Right hindlimb (tissue), 1 donor: Measurements from ENCODE around the gene CELA1.

ENCODE experiments used
- DNase-seq: peaks from one replicate; pipeline ENCODE4 v3.0.0-alpha.2; 2018

The CELA1 gene

GRCh38 chr12:51346581-51346980 lies at the start of gene CELA1:
Gene CELA1, minus strand, starts transcription at chr12:51346679. Its CDS starts 41 bp downstream, at chr12:51346638.
- no peak for DNase-seq

DNA sequence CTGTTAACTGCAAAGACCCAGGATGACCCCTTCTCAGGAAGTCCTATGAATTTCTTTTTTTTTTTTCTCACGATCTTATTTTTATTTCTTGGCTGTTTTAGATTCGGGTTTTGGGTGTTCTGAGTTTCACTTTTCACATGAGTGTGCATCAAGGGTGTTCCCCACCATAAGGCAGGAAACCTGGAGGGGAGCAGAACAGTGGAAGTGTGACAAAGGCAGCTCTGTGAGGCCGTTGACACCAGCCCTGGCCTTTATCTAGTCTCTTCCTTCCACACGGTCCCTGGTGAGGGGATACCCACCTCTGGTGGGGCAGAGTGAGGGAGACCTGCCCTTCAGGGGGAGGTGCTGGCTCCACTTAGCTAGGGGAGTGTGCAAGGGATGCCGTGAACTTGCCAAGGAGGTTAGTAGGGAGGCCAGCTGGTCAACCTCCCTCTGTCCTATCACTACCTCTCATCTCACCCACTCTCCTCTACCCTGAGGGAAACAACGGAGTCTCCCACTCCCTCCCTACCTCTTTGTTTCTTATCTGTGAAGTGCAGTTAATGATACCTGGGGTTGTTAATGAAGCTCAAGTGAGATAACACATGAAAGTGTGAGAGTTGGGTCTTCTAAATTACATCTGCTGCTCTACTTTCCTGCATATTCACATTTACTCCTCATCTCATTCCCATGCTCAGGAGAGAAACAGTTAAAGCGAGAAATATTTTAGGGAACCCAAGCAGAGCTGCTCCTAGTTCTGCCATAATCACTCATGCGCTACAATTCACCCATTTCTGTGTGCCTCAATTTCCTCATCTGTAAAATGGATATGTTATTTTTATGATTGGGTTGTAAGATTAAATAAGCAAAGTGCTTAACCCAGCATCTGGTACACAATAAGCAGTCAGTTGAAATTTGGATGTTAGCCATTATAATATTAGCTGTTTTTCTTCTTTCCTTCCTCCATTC lies 49.1 kb upstream of the CELA1 start:
- no peak for DNase-seq

GRCh38 chr12:51393676-51394545 lies 47.4 kb upstream of the CELA1 start:
- no peak for DNase-seq

- no peak for DNase-seq
Observed at GRCh38 chr12:51392556-51393237, 46.2 kb upstream of the CELA1 start.

DNA sequence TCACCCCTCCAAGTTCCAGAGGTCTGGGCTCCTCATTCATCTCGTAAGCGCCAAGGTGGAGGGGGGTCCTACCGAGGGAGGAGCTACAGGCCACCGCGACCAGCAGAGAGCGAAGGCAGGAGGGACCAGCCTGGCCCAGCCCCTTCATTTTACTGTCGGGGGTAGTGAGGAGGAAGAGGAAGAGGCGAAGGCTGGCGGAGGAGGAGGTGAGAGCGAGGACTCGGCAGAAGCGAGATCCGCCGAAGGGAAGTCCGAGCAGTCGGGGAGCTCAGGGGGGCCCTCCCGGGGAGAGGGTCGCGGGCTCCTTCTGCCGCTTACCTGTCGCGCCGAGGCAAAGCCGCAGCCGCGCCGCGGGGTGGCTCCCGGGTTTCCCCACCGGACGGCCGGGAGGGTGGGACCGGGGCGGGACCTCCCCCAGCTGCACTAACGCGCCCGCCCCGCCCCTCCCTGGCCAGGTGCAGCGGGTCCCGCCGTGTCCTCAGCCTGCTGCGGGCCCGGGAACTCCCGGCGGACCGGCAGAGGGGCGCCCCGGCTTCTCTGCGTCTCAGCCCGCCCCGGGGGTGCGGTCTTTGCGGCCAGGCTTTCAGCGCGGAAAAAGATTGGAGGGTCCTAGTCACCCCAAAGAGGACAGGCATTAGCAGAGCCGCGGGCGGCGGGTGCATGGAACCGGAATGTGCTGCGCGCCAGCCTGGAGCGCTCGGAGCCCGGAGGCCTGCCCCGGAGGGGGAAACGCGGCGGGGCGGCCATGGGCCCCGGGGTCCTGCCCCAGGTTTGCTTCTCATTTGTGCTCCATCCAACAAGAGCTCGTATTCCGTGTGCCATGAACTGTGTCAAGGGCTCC lies 45.0 kb upstream of the CELA1 start, which contains the start of gene GALNT6:
TSS of gene GALNT6 (minus strand) at position 124 of the 841 bp plus-strand sequence. CDS start 11,625 bp downstream, outside the sequence.
- no peak for DNase-seq

- DNase-seq = no peak
Observed at GRCh38 chr12:51390891-51391282, 44.4 kb upstream of the CELA1 start.

- DNase-seq = no peak
Observed at GRCh38 chr12:51390457-51390856, 44.0 kb upstream of the CELA1 start.

- no peak for DNase-seq
Observed at GRCh38 chr12:51389302-51389999, 43.0 kb upstream of the CELA1 start.

DNA sequence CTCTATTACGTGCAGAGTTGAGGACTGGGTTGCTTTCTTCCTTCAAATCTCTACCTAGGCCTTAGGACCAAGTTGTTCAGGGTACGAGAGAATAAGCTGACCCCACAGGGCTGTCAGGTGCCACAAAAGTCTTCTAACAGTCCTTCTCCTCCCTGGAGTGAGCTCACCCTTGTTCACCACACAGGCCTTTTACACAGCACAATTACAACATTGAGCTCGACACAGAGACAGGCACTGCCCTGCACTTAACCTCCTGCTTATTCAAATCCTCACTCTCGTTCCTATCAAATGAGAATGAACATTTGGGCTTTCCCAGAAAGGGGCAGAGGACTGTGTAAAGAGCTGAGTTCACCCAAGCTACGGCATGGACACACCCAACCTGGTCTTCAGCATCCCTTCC lies 42.4 kb upstream of the CELA1 start:
- no peak for DNase-seq

GRCh38 chr12:51388069-51388799 lies 41.8 kb upstream of the CELA1 start:
- no peak for DNase-seq

DNA sequence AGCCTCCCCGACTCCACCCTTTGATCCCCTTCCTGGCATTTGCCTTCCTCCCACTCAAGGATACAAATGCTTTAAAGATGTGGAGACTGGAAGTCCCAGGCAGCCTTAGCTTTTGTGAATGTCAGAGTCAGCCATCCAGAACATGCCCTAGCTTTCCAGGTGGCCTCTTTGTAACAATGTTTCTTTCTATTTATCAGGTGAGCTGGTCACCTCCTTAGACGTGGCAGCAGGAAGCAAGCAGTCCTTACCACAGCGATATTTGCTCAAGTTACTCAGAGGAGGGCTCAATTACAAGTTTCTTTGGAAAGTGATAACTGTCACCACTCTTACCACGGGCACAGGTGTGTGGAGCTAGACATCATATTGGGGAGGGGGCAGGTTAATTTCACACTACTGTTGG lies 39.9 kb upstream of the CELA1 start:
- DNase-seq = no peak

- no peak for DNase-seq
Observed at GRCh38 chr12:51383269-51383905, 36.9 kb upstream of the CELA1 start.

DNA sequence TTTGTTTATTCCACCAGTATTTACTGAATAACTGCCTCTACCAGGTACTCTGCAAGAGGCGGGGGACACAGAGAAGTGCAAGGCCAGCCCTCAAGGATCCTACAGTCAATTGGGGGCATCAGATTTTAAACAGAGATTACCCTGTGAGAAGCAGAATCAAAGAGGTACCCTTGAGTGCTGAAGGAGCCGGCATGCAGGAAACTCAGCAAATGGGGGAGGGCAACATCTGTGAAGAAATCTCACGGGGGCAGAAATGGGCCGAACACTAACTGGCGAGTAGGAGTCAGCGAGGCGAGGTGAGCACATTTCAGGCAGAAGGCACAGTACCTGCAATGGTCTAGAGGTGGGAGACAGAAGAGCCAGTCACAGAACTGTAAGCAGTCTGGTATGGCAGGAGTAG lies 35.7 kb upstream of the CELA1 start:
- DNase-seq = no peak

- DNase-seq = peak; percentile 37
Observed at GRCh38 chr12:51381226-51382079, 35.0 kb upstream of the CELA1 start.

DNA sequence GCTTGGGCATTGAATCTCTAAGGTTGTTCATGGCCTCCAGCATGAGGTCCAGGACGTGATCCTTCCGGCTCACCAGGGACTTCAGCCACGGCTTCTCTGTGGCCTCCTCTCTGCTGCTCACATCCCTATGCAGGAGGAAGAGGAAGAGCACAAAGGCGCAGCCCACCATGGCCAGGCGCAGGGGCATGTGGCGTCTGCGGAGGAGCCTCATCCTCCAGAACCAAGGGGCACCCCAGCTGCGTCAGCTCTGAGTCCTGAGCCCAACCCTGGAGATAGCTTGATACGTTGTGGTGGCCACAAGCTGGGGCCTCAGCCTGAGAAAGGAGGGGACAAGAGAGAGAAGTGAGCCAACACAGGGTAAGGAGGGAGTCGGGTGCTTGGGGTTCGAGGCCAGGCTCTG lies 33.1 kb upstream of the CELA1 start:
- no peak for DNase-seq

GRCh38 chr12:51378749-51379148 lies 32.3 kb upstream of the CELA1 start:
- DNase-seq = no peak

DNA sequence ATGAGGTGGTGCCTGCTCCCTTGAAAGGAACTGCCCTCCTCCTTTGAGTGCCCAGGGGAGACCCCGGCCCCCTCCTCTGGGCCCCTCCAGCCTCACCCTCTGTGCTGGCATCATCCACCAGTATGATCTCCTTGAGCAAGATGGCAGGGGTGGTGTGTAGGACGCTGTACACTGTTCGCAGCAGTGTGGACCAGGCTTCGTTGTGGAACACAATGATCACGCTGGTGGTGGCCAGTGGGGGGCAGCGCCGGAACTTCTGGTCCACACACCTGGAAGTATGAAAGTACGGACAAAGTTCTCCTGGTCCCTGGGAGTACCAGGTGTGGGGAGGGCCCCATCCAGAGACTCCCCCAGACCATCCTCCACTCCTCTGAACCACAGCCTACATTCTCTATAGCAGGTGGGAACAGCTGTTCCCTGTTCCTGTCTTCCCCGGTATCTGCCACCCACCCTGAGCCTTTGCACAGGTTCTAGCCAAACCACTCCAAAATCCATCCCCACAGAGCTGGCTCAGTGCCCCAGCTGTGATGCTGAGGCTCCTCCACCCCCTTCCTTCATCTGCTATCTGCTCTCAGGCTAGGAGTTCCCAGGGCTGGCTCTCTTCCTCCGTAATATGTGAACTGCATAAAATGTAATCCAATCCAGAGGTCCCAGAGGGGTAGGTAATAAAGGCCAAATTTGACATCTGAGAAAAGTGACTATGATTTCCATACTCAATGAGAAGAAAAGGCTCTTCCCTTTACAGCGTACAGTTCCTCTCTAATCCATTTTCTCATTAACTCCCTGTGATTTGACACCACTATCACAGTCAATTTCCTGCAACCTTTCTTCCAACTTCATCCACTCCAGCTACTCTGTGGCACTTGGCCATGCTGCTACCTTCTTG lies 30.9 kb upstream of the CELA1 start:
- DNase-seq = peak; percentile 41

DNA sequence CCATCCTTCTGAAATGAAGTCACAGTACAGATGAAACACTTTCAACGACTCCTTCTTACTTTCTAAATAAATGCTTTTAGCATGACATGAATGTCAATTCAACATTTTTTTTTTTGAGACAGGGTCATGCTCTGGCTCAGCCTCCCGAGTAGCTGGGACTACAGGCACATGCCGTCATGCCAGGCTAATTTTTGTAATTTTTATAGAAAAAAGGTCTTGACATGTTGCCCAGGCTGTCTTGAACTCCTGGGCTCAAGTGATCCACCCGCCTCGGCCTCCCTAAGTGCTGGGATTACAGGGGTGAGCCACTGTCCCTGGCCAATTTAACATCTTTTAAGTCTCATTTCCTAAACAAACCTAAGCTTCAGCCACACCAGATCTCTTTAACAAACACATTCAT lies 28.4 kb upstream of the CELA1 start:
- DNase-seq = no peak
